NCI-H2107 treated with DMSO at 0.1 percent for 48 hours (cell line): ENCODE results near the gene CC2D2A.
"Not testable (repeated sequence)": the region's sequence is repeated elsewhere in the genome, so short reads cannot be mapped to it uniquely, and the experiment has no call there.

Source experiments
- DNase-seq: peaks from one replicate; lab custom pipeline; 2025; ENCODE audit not compliant: unreplicated experiment; lab: John Stamatoyannopoulos, UW

CC2D2A gene

DNA sequence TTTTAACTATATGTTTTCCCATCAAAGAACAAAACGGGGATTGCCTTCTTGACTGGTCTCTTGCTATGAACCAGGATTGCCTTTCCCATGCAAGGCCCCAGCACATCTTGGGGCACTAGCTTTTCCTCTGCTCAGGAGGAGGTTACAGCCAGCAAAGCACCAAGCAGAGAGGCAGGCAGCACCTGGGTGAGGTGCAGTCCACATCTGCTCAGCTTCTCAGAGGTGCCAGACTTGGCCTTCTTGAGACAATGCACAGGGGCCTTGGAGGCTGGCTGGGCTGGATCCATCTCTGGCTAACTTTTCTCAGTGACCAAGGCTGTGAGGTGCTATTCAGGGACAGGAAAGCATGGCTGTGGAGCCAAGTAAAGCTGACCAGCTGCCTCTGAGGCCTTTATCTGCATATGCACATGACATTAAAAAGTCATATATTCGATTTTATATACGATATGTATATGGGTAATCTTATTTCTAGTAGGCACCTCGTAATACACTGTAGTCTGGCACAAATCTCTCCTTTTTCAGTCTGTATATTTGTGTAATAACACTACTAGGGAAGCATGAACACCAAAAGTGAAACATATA is 86.9 kb downstream of the CC2D2A start:
- DNase-seq = no peak

DNA sequence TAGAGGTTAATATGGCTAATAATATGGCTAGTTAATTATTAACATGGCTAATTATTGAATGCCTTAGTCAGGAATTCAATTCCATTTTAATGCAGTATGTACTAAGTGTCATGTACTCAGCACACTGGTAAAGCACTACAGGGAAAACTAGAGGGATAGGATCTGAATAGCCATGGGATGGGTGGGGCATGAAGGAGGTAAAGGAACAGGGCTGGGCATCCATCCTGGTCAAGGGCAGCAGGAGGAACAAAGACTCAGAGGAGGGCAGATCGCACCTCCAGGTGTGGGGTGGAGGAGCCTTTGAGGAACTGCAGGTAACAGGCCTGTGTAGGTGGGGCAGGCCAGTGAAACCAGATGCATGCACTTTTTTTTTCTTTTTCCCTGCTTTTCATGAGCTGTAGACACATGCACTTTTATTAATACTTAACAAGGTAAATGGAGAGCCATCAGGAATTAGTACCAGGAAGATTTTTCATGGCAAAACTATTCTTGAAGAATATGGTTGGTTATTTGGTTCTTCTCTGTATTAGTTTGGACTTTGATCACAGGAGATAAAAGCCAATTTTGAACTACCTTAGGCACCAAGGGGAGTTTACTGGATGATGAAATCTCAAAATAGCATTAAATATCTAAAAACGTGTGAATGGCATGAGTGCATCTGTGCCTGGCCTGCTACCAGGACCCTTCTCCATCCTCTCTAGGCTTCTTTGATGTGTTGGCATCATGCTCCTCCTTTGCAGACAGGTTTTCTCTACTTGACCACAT is 88.3 kb downstream of the CC2D2A start:
- no peak for DNase-seq

DNA sequence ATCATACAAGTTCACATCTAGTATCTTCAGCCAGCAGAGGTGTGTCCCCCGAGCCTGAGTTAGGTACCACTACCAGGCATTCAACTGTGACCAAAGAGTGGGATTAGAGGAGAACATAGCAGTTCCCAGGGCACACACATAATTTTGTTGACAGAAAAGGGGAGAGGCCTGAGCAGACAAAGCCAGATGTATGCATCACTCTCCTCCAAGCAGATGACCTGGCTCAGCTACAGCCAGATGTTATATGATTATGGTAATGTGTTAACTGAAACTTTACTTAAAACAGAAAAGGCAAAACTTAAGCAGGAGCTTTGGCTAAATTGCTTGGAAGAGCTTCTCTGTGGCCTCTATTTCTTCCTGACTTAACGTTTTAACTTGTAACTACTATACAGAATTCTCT is 88.9 kb downstream of the CC2D2A start:
- no peak for DNase-seq

DNA sequence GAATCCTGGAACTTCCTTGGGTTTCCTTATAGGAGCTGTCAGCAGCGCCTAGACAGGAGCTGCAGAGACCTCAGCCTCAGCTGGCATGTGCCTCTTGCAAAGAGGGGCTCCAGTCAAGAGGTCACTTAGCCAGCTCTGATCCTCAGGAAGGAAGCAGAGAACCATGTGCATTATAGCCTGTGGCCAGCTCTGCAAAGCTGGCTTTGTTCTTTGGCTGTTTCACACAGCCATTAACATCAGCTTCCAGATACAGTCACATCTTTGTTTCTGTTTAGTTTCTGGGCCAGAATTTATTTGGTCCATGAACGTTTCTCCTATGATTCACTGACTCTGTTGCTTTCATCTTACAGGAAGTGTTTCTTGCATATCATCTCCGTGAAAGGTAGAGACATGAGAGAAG is 92.4 kb downstream of the CC2D2A start:
- no peak for DNase-seq

DNA sequence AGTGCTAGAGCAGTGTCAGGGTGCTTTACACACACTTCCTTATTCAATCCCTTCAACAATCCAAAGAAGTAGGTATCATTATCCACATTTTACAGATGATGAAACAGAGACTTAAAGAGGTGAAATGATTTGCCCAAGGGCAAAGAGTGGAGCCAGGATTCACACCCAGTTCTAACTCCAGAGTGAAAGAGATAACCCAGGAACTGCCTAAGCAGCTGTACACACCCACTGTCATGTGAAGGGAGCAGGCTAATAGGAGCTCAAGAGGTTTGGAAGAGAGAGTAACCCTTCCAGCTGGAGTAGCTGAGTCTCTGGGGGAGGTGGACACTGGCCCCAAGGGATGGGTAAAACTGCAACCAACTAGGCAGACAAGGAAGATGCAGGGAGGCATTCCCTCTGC is 92.9 kb downstream of the CC2D2A start:
- no peak for DNase-seq

DNA sequence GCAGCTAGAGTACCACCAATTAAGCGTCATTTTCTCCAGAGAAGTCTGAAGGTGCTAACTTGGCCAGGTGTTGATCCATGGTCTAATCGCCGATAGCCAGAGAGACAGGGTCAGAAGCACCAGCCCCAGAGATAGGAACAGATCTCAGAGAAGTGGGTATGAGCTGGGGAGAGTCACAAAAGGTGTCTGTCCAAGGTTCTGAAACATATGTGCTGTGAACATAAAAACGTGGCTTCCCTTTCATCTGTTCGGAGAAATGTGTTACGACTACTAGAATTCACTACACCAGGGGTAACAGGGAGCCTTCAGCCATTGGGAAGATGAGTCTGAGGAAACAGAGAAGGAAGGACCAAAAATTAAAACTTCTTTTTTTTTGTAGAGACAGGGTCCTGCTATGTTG is 94.2 kb downstream of the CC2D2A start:
- DNase-seq = no peak

DNA sequence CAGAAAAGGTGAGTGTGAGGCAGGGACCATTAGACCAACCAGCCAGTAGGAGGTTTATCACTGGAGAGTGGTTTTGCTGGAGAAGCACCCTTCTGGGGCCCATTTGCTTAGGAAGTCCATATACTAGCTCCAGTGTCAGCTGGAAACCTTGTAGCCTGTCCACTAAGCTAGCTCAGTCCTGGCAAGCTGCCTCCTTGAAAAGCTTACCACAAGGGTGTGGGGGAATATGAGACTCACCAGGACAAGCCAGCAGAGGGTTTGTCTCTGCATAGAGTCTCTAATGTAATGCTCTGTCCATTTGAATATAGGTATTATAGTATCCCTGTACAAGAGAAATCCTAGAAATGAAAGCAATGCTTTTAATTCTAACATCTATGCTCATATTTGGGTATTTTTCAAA is 99.1 kb downstream of the CC2D2A start:
- DNase-seq = no peak

DNA sequence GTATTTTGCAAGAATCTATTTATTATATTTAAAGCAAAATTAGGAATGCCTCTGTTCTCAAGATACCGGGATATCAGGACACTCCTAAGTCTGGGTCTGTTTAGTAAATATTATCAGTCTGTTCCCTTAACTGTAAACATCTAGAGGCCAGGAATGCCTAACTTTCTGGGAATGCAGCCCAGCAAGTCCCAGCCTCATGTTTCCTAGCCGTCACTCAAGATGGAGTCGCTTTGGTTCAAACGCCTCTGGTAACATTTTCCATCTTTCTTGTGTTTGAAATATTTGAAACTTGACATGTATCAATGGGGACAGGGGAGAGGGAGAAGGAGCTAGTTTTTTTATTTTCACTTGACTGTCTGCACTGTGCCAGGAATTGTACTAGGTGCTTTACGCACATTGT is 100.1 kb downstream of the CC2D2A start:
- DNase-seq = no peak

DNA sequence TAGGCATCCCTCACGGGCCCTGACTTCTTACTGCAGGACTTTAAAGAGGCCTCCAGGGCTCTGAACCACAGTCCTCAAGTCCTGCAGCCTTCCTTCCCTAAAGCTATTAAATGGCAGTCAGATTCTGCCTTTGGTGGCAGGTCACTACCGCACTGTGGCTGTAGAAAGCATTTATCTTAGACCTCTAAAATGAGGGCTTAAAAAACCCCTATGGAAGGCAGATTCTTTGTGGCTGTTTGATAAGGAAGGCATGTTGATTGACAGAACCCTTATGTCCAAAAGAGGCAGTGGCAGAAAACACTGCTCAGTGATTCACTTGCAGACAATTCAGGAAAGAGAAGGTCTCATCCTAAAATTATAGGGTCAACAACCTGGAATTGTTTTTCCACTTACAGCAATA is 106.3 kb downstream of the CC2D2A start:
- no peak for DNase-seq

DNA sequence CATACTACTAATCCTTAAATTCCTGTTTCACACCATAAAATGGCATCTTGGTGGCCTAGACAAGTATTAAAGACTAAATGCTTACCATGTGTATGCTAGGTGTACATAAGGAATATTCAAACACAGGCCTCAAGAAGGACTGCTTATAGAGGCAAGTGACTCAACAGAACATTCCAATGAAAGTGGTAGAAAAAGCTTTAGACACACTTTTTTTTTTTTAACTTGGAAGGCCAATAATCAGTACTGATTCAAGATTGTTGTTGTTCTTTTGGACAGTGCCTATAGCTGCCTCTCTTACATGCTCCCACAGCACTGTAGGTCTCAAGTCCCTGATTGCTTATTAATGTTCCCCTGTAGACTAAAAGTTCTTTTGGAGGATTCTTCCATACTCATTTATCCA is 107.8 kb downstream of the CC2D2A start:
- DNase-seq = no peak

DNA sequence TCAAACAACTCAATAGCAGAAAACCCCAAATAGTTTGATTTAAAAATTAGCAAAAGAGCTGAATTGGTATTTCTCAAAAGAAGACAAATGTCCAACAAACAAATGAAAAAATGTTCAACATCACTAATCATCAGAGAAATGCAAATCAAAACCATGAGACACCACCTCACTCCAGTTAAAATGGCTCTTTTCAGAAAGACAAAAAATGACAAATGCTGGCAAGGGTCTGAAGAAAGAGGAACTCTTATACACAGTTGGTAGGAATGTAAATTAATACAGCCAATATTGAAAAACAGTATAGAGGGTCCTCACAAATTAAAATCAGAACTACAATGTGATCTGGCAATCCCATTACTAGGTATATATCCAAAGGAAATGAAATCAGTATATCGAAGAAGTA is 115.1 kb downstream of the CC2D2A start:
- no peak for DNase-seq

DNA sequence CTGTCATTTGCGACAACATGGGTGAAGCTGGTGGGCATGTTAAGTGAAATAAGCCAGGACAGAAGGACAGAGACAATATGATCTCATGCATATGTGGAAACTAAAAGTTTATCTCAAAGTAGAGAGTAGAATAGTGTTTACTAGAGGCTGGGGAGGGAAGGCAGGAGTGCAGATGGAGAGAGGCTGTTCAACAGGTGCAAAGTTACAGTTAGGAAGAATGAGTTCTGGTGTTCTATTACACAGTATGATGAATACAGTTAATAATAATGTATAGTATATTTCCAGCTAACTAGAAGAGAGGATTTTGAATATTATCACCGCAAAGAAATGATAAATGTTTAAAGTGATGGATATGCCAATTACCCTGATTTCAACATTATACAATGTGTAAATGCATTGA is 115.6 kb downstream of the CC2D2A start:
- peak; percentile 20 for DNase-seq

DNA sequence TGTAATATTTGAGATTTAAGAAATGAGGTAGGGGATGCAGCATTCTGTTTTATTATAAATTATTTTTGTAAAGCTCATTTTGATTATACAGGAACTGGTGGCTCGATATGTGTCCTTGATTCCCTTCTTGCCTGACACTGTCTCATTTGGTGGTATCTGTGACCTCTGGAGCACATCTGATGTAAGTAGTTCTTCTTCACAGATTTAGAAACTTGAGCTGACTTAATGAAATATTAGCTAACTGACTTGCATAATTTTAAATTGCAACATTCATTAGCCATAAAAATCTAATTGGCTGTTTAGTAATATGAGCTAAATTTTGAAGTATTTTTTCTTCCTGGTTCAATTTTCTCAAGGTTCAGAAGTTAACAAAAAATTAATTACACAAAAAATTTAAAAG is 116.4 kb downstream of the CC2D2A start:
- no peak for DNase-seq

DNA sequence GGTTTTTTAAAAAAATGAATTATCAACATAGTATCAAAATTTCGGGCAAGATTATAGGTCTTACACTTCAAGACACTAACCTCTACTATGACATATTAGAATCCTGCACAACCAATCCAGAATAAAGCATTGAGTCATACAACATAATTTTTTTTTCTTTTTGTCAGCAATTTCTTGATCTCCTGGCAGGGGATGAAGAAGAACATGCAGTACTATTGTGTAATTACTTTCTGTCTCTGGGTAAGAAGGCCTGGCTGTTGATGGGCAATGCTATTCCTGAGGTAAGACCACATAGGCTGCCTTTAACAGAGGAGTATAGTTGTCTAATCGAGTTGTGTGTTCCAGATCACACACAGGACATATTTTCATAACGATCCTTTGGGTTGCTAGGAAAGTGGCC is 118.0 kb downstream of the CC2D2A start:
- no peak for DNase-seq

DNA sequence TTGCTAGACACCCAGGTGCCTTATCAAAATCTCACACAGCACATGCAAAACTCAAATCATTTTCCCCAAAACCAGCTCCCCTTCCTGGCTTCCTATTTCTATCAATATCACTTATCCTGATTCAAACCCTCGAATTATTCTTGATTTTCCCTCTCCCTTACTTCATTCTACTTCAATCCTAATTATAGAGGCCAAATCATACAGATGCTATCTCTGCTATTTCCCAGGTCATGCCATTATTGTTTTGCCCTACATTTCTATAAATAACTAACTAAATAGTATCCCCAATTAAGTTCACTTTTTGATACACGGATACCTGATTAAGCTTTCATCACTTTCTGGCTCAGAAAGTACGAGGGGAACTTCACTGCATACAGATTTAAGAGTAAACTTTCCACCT is 123.1 kb downstream of the CC2D2A start:
- DNase-seq = no peak

DNA sequence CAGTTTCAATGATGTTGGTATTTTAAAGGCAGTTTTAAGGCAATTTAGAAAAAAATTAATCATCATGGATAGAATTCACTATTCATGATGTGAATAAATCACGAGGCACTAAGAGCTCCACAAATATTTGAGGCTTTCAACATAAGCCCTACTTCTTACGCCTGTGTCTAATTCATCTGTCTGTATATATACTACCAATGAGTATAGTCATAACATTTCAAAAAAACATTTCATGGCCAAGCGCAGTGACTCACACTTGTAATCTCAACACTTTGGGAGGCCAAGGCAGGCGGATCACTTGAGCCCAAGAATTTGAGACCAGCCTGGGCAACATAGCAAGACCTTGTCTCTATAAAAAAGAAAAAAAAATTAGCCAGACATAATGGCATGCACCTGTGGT is 129.0 kb downstream of the CC2D2A start:
- no peak for DNase-seq

DNA sequence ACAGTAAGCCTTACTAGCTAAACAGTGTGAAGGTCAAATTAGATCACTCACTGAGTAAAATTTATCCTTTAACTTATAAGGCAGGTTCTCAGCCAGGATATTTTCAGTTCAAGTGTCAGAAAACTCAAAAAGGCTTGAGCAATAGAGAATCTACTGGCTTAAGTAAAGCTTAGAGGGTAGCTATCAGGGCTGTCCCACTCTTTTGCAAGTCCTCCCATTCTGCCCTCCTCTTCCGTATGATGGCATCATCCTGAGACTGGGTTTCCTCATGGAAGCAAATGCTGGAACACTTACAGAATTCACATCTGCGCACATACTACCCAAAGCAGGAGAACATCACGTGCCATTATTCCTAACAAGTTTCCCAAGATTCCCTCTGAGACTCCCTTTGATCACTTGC is 130.5 kb downstream of the CC2D2A start:
- no peak for DNase-seq

DNA sequence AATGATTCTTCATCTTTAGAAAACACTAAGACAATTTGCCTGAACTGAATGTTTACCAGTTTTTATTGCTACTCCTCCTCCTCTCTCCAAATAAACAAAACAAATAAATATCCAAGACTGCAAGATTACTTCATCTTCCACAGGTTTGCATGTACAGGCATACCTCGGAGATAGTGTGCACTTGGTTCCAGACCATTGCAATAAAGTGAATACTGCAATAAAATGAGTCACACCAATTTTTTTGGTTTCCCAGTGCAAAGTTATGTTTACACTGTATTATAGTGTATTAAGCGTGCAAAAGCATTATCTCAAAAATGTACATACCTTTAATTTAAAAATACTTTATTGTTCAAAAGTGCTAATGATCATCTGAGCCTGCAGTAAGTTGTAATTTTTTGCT is 132.2 kb downstream of the CC2D2A start:
- DNase-seq = no peak

DNA sequence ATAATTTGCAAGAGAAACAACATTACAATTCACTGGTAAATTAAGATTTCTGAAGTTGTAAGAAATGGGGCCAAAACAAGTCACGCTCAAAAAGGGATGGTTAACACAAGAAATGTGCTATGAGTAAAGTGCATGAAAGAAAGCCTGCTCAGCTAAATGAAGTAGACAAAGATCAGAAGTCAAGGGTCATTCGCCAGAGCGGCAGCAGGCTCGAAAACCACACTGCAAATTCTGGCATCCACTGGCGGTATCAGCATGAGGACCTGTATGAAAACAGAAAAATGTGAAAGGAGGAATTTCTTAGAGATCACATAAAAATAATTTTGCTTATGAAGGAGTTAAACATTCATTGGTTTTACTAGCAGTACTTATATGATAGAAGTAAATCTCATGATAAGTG is 135.9 kb downstream of the CC2D2A start:
- no peak for DNase-seq

DNA sequence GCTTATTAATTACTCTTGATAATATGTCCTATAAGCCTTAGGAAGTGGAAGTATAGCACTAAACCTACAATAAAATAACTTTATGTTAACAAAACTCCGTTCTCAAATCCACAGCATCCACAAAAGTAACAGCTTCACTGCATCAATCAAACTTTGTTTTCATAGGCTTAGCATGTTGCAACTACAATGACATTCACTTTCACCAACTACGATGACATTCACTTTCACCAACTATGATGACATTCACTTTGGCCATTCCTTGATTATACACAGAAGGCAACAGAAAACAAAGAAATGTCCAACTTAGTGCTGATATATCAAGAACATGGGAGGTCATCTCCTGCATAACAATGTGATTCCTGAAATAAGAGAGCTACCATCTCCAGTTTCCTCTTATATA is 141.2 kb downstream of the CC2D2A start:
- DNase-seq = no peak

DNA sequence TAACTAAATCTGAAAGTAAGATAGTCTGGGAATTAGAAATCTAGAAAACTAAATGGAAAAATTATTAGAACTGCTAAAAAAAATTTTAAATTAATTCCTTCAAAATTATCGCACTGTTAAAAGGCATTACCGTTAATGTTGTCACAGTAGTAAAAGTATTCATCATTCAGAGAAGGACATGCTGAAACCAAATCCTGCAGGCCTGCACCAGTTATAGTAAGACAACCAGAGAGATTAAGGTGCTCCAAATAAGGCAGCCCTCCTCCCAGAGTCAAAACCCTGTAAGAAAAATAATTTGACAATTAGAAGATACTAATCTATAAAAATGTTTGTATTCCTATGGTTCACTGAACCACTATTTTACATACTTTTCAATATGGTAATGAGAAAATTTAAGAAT is 142.5 kb downstream of the CC2D2A start:
- DNase-seq = no peak

DNA sequence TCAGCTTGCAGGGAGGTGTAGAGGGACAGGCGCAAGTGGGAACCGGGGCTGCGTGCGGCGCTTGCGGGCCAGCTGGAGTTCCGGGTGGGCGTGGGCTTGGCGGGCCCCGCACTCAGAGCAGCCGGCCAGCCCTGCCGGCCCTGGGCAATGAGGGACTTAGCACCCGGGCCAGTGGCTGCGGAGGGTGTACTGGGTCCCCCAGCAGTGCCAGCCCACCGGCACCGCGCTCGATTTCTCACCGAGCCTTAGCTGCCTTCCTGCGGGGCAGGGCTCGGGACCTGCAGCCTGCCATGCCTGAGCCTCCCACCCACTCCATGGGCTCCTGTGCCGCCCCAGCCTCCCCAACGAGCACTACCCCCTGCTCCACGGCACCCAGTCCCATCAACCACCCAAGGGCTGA is 145.2 kb downstream of the CC2D2A start:
- DNase-seq = not testable (repeated sequence)

DNA sequence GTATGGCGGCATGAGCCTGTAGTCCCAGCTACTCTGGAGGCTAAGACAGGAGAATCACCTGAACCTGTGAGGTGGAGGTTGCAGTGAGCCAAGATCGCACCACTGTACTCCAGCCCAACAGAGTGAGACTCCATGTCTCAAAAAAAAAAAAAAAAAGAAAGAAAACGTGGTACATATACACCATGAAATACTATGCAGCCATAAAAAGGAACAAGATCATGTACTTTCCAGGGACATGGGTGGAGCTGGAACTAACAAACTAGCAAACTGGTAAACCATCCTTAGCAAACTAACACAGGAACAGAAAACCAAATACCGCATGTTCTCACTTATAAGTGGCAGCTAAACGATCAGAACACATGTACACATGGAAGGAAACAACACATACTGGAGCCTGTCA is 147.7 kb downstream of the CC2D2A start:
- DNase-seq = not testable (repeated sequence)
